ENCODE results near the gene MLH1. TPM values are rescaled to one million over a fixed set of nuclear protein-coding genes. Genes with fewer than 3 reads are reported as not detected.

Gene MLH1
- total RNA-seq, 1 donor from 2014 or later: 42.1 TPM

DNA sequence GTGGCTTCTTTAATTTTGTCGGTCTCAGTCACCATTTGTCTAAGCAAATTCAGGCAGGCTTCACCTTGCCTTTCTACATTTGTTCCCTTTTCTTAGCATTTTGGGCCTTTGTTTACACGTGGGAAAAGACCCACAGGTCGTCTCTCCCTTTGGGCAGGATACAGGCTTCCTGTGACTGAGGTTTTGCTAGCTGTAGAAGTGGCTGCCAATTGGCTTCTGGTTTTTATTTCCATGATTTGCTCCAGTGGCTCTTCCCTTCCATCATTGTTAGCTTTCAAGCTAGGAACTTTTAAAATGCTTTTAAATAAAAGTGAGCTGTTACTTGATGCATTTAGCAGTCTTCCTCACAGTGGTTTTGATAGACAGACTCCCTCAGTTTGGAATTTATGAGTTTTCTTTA, 37.3 kb downstream of the MLH1 start:
- Histone ChIP-seq H3K4me3 (ENCODE audit: low read depth, low read length) (no peak overlapping the region), H3K36me3 (ENCODE audit: control insufficient read depth, insufficient read depth, low read length) (peaks cover 2% of the 10 kb centered on the region), H3K27me3 (ENCODE audit: control insufficient read depth, insufficient read depth, low read length) (no peaks in the 10 kb centered on the region)
- DNase-seq (ENCODE audit: low read depth): no peak
- TF ChIP-seq, protein P1, sequence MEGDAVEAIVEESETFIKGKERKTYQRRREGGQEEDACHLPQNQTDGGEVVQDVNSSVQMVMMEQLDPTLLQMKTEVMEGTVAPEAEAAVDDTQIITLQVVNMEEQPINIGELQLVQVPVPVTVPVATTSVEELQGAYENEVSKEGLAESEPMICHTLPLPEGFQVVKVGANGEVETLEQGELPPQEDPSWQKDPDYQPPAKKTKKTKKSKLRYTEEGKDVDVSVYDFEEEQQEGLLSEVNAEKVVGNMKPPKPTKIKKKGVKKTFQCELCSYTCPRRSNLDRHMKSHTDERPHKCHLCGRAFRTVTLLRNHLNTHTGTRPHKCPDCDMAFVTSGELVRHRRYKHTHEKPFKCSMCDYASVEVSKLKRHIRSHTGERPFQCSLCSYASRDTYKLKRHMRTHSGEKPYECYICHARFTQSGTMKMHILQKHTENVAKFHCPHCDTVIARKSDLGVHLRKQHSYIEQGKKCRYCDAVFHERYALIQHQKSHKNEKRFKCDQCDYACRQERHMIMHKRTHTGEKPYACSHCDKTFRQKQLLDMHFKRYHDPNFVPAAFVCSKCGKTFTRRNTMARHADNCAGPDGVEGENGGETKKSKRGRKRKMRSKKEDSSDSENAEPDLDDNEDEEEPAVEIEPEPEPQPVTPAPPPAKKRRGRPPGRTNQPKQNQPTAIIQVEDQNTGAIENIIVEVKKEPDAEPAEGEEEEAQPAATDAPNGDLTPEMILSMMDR (IDR thresholded peaks at IDR 0.05; ENCODE audit: insufficient read depth, low read length, poor library complexity, severe bottlenecking): no peak

DNA sequence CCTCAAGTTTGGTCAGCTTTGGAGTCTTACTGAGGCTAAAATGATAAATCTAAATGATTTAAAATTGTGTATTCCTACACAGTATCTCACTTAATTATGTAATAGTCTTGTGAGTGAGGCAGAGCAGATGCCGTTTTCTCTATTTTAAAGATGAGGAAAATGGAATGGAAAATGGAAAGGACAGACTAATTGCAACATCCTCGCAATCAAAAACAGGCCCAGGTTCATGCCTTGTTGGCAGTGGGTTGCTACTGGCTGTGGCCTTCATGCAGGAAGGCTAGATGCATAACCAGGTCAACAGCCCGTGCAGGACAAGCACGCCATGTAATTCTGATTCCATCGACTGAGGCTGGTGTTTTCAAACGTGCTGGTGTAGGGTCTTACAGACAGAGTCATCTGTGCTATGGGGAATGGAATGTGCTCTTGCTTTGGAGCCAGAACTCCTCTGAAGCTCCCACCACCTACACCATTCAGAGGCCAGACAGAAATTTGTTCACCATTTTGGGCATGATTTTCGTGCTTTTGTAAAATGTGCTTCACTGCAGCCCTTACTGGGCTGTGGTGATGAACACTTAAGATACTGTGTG, 37.9 kb downstream of the MLH1 start:
- Histone ChIP-seq H3K27me3 (ENCODE audit: control insufficient read depth, insufficient read depth, low read length) (no peaks in the 10 kb centered on the region), H3K36me3 (ENCODE audit: control insufficient read depth, insufficient read depth, low read length) (peaks cover 2% of the 10 kb centered on the region), H3K4me3 (ENCODE audit: low read depth, low read length) (no peak overlapping the region)
- no peak for DNase-seq (ENCODE audit: low read depth)
- TF ChIP-seq, protein P1 (IDR thresholded peaks at IDR 0.05; ENCODE audit: insufficient read depth, low read length, poor library complexity, severe bottlenecking): no peak

GRCh38 chr3:37032961-37033360, 39.6 kb downstream of the MLH1 start:
- Histone ChIP-seq H3K27me3 (ENCODE audit: control insufficient read depth, insufficient read depth, low read length) (no peaks in the 10 kb centered on the region), H3K36me3 (ENCODE audit: control insufficient read depth, insufficient read depth, low read length) (peaks cover 2% of the 10 kb centered on the region), H3K4me3 (ENCODE audit: low read depth, low read length) (no peak overlapping the region)
- TF ChIP-seq, protein P1 (IDR thresholded peaks at IDR 0.05; ENCODE audit: insufficient read depth, low read length, poor library complexity, severe bottlenecking): no peak
- no peak for DNase-seq (ENCODE audit: low read depth)

DNA sequence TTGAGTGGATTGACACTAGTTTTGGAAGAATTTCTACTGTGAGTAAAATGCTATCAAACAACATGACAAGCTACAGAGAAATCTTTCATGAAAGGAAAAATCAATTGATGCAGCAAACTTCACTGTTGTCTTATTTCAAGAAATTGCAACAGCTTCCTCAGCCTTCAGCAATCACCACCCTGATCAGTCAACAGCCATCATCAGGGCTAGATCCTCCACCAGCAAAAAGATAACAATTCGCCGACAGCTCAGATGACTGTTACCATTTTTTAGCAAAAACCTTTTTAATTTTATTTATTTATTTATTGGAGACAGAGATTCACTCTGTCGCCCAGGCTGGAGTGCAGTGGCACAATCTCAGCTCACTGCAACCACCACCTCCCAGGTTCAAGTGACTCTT, 44.0 kb downstream of the MLH1 start:
- TF ChIP-seq, protein P1 (IDR thresholded peaks at IDR 0.05; ENCODE audit: insufficient read depth, low read length, poor library complexity, severe bottlenecking): no peak
- H3K36me3 ChIP-seq (ENCODE audit: control insufficient read depth, insufficient read depth, low read length): peaks cover 6% of the 10 kb centered on the region
- DNase-seq (ENCODE audit: low read depth): no peak
- H3K27me3 ChIP-seq (ENCODE audit: control insufficient read depth, insufficient read depth, low read length): no peaks in the 10 kb centered on the region
- no peak overlapping the region for H3K4me3 ChIP-seq (ENCODE audit: low read depth, low read length)

DNA sequence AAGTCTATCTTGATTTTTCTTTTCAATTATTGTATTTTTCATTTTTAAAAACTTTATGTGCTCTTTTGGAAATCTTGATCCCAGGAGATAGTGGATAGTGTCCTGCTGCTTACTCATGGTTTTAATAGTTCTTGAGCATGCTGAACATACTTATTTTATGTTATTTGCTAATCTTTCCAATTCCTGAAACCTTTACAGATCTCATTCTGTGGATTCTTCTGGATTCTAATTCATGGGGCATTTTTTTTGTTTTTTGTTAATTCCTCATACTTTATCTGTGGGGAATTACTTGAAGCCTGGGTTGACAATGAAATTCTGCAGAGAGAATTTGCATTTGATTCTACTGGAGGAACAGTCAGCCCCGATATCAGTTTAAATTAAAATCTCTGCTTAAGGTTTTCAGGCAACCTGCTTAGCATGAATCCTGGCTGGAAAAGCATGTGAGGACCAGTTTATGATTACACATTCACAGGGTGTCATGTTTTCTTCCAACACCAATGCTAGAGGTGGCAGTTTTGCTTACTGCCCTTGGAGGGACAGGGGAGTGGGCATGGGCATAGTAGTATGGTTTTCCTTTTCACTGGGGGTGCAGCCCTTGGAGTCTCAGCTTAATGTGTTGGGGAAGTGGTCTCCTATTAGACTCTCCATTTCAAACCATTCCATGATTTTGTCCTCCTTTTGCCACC, 46.0 kb downstream of the MLH1 start:
- no peak for DNase-seq (ENCODE audit: low read depth)
- TF ChIP-seq, protein P1 (IDR thresholded peaks at IDR 0.05; ENCODE audit: insufficient read depth, low read length, poor library complexity, severe bottlenecking): no peak

GRCh38 chr3:37040231-37040630, 46.9 kb downstream of the MLH1 start:
- Histone ChIP-seq H3K36me3 (ENCODE audit: control insufficient read depth, insufficient read depth, low read length) (peaks cover 6% of the 10 kb centered on the region), H3K27me3 (ENCODE audit: control insufficient read depth, insufficient read depth, low read length) (no peaks in the 10 kb centered on the region), H3K4me3 (ENCODE audit: low read depth, low read length) (no peak overlapping the region)
- no peak for DNase-seq (ENCODE audit: low read depth)
- TF ChIP-seq, protein P1 (IDR thresholded peaks at IDR 0.05; ENCODE audit: insufficient read depth, low read length, poor library complexity, severe bottlenecking): no peak

More for the DNA sequence above, 46.0 kb downstream of the MLH1 start:
- no peaks in the 10 kb centered on the region for H3K27me3 ChIP-seq (ENCODE audit: control insufficient read depth, insufficient read depth, low read length)
- peaks cover 6% of the 10 kb centered on the region for H3K36me3 ChIP-seq (ENCODE audit: control insufficient read depth, insufficient read depth, low read length)
- no peak overlapping the region for H3K4me3 ChIP-seq (ENCODE audit: low read depth, low read length)

Measured in kidney epithelial cell (primary cell).